ENCODE results near the gene LYPD1.
A peak's percentile ranks its signal among the peaks of the same experiment; 100 is the strongest.

LYPD1 gene

DNA sequence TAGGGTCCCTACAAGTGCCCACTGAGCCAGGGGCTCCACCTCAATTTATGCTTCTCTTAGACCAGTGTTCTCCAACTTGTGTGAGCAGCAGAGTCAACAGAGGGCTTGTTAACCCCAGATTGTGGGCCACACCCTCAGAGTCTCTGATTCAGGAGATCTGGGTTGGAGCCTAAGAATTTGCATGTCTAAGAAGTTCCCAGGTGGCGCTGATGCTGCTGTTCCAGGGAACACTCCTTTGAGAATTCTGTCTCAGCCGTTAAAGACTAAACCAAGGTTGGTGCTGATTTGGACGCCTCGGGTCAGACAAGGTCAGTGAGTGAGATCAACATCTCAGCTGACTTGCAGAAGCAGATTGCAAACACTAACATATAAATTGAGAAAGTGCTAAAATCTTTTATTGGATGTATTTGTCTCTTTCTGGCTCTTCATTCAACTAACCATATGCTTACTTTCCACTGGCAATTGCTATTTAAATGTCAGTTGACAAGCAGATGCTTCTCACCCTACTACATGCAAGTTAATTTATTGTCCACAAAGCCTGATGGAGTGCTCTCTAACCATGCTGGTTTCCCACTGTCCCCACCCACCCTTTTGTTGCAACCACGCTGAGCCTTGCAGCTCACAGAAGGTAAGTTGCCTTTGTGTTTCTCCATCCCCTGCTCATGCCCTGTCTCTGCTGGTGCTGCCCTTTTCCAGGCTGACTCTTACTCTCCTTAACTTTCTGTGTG, 31.5 kb downstream of the LYPD1 start:
- H3K27me3 ChIP-seq = no peaks in the 10 kb centered on the region
- no peak overlapping the region for H3K27ac ChIP-seq
- no peak for TF ChIP-seq Cebpa-rat (IDR thresholded peaks at IDR 0.05)
- H3K4me2 ChIP-seq = no peak overlapping the region
- no peaks in the 10 kb centered on the region for H3K36me3 ChIP-seq
- no peaks in the 10 kb centered on the region for H3K9me3 ChIP-seq
- no peak overlapping the region for H3K9ac ChIP-seq
- peaks cover 12% of the 10 kb centered on the region for H3K4me1 ChIP-seq
- H4K20me1 ChIP-seq = no peaks in the 10 kb centered on the region
- H3K4me3 ChIP-seq = no peak overlapping the region

DNA sequence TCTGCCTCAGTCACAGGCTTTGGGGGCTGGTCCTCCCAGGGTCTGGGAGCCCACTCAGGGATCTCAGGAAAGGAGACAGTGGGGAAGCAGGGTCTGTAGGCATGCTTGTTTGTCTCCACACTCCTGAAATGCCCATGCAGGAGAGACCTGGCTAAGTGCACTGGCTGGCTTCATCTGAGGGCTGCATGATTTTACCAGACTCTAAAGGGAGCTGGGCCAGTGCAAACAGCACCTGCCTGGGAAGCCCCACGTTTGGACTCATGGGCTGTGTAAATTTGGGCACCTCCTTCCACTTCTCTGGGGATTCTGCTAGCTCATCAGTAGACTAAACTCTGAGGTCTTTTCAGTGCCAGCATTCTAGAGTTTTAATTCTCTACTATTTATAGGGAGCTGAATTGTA, 33.7 kb downstream of the LYPD1 start:
- no peaks in the 10 kb centered on the region for H3K27me3 ChIP-seq
- H4K20me1 ChIP-seq = no peaks in the 10 kb centered on the region
- H3K4me2 ChIP-seq = no peak overlapping the region
- no peak overlapping the region for H3K9ac ChIP-seq
- no peak overlapping the region for H3K27ac ChIP-seq
- no peaks in the 10 kb centered on the region for H3K4me1 ChIP-seq
- H3K36me3 ChIP-seq = no peaks in the 10 kb centered on the region
- H3K9me3 ChIP-seq = no peaks in the 10 kb centered on the region
- no peak for TF ChIP-seq Cebpa-rat (IDR thresholded peaks at IDR 0.05)
- no peak overlapping the region for H3K4me3 ChIP-seq

DNA sequence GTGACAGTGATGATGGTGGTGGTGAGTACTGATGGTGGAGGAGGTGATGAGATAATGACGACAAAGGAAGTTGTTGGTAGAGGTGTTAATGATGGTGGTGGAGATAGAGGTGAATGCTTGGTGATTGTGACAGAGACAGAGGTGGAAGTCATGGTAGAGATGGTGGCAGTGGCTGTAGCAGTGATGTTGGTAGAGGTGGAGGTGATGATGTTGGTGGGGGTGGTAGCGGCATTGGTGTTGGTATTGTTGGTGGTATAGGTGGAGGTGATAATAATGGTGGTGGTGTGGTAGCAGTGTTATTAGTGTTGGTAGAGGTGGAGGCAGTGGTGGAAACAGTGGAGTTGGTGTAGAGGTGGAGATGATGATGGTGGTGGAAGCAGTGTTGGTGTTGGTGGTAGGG, 36.4 kb downstream of the LYPD1 start:
- Histone ChIP-seq H3K27ac (no peak overlapping the region), H3K4me2 (no peak overlapping the region), H3K4me3 (no peak overlapping the region), H3K4me1 (no peaks in the 10 kb centered on the region), H3K9ac (no peak overlapping the region), H3K27me3 (no peaks in the 10 kb centered on the region), H3K36me3 (no peaks in the 10 kb centered on the region), H4K20me1 (no peaks in the 10 kb centered on the region), H3K9me3 (no peaks in the 10 kb centered on the region)
- TF ChIP-seq Cebpa-rat (IDR thresholded peaks at IDR 0.05) = no peak

DNA sequence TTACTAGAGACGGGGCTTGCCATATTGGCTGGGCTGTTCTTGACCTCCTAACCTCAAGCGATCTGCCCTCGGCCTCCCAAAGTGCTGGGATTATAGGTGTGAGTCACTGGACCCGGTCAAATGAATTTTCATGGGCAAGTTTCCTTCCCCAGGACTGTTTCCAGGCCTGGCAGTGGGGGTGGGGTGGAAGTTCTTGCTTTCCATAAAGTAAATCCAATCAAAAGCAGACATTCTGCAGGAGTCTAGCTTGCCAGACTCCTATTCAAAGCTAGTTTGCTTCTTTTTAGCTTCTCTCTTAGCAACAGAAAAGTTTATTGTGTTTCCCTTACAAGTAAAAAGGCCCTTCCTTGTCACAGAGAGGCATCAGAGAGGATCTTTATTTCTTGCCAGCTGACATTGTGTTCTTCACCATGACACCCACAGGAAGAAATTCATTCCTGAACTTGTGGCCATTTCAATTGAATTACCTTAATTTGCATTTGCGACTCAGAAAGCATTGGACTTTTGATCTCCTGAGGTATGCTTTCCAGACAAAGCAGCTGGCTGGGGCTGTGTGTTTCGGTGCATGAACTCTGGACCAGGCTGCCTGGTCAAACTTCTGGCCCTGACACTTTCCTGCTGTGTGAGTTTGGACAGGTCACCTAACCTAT, 37.9 kb downstream of the LYPD1 start:
- no peak overlapping the region for H3K27ac ChIP-seq
- TF ChIP-seq Cebpa-rat (IDR thresholded peaks at IDR 0.05) = no peak
- no peaks in the 10 kb centered on the region for H3K4me1 ChIP-seq
- no peak overlapping the region for H3K4me3 ChIP-seq
- H3K27me3 ChIP-seq = no peaks in the 10 kb centered on the region
- H3K9me3 ChIP-seq = no peaks in the 10 kb centered on the region
- no peaks in the 10 kb centered on the region for H4K20me1 ChIP-seq
- no peak overlapping the region for H3K9ac ChIP-seq
- H3K4me2 ChIP-seq = no peak overlapping the region
- H3K36me3 ChIP-seq = no peaks in the 10 kb centered on the region

DNA sequence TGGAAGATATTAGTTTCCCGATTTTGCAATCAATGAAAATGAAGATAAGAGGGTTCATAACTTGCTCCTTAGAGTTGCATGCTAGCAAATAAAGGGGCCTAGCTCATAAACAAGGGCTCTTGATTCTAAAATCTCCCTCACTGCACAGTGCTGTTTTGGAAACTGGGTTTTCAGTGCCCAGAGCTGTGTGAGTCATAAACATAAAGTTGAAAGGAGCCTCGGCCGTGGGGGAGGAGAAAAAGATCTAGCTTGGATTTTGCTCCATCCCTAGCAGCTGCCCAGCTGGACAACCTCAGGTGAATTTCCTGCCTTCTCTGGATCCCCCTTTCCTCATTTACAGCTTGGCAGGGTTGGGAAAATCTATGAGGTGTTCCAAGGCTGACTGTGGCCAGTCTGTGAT, 42.5 kb downstream of the LYPD1 start:
- Histone ChIP-seq H3K27ac (no peak overlapping the region), H3K9me3 (no peaks in the 10 kb centered on the region), H3K4me2 (no peak overlapping the region), H4K20me1 (no peaks in the 10 kb centered on the region), H3K4me1 (no peaks in the 10 kb centered on the region), H3K9ac (no peak overlapping the region), H3K27me3 (no peaks in the 10 kb centered on the region), H3K4me3 (no peak overlapping the region), H3K36me3 (no peaks in the 10 kb centered on the region)
- TF ChIP-seq Cebpa-rat (IDR thresholded peaks at IDR 0.05) = no peak

DNA sequence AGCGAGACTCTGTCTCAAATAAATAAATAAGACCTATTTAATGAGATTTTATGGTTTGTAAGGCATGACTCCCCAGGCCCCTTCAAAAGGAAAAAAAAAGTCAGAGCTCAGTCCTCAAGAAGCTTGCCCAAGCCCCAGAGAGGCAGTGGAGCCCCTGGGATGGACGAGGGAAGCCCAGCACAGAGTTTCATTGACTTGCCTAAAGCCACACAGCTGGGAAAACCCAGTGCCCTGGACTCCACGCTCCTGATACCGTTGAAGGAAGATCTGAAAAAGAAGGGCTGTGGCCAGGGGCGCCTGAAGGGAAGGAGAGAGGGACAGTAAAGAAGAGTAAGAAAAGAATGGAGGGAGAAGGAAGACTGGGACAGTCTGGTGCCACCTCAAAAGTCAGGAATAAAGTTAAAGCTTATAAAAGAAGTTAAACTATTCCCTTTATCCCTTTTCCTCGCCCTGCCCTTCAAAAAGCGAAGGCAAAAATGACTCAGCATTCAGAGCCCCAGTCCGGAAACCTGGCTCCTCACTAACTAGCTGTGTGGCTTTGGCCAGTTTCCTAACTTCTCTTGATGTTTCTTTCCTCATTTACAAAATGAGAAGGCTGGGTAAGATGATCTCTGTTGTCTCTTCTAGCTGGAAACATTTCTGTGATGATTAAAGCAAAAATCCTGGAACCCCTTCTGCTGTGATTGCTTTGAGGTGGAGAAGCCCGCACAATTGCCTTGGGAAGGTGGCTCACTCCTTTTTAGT, 46.7 kb downstream of the LYPD1 start:
- Histone ChIP-seq H4K20me1 (no peaks in the 10 kb centered on the region), H3K36me3 (no peaks in the 10 kb centered on the region), H3K4me2 (no peak overlapping the region), H3K27me3 (no peaks in the 10 kb centered on the region), H3K9ac (no peak overlapping the region), H3K27ac (no peak overlapping the region), H3K4me1 (peaks cover 7% of the 10 kb centered on the region), H3K4me3 (no peak overlapping the region), H3K9me3 (no peaks in the 10 kb centered on the region)
- no peak for TF ChIP-seq Cebpa-rat (IDR thresholded peaks at IDR 0.05)

DNA sequence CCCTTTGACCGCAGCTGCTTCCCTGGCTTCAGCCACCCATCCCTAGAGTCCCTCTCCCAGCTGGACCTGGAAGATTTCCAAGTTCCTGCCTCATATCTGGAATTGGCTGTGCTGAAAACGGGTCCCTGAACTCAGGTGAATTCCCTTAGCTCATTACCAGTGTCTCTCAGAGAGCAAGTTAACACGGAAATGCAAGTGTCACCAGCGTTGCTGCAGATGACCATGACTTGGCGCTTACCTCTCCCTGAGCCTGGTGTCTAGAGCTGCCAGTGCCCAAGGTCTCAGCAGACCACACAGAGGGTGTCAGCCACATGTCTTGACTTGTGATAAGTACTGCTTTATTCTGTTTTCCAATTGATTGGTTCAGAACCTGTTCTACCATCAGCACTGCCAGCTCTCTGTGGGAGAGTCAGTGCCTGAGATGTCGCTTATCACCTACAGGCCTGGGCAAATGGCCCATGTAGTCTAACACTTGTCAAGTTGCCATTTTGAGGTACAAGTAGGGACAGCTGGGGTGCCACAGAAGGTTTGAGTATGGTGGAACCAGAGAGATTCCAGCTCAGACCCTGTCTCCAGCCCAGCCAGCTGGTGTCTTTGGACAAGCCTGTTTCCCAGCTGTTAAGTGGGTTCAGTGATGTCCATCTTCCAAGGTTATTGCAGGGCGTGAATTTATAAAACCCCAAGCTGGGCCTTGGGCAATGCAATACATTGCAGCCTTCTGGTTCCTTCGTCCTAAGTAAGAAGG, 48.7 kb downstream of the LYPD1 start:
- no peaks in the 10 kb centered on the region for H3K36me3 ChIP-seq
- H3K4me2 ChIP-seq = no peak overlapping the region
- H4K20me1 ChIP-seq = no peaks in the 10 kb centered on the region
- no peaks in the 10 kb centered on the region for H3K27me3 ChIP-seq
- H3K9me3 ChIP-seq = no peaks in the 10 kb centered on the region
- no peak for TF ChIP-seq Cebpa-rat (IDR thresholded peaks at IDR 0.05)
- peaks cover 7% of the 10 kb centered on the region for H3K4me1 ChIP-seq
- H3K9ac ChIP-seq = no peak overlapping the region
- H3K27ac ChIP-seq = no peak overlapping the region
- H3K4me3 ChIP-seq = no peak overlapping the region

DNA sequence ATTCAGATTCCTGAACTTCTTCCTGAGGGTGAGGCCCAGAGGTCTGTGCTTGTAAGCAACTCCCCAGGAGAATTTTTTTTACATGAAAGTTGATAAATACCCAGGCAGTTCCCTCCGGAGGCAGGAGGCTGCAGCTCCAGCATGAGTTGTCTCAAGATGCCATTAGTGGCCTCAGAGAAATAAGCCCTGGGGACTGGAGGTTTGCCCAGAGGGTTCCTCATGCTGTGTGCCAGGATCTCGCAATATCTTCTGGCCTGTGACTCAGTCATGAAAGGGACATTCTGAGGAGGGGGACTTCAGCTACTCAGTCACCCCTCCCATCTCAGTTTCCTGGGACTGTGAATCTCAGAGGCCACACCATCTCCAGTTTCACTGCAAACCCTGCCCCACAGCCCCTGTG, 49.9 kb downstream of the LYPD1 start:
- no peaks in the 10 kb centered on the region for H3K36me3 ChIP-seq
- no peak overlapping the region for H3K4me3 ChIP-seq
- no peak for TF ChIP-seq Cebpa-rat (IDR thresholded peaks at IDR 0.05)
- H3K9ac ChIP-seq = no peak overlapping the region
- no peaks in the 10 kb centered on the region for H3K27me3 ChIP-seq
- H3K27ac ChIP-seq = no peak overlapping the region
- H4K20me1 ChIP-seq = no peaks in the 10 kb centered on the region
- H3K4me2 ChIP-seq = 0 out of 2 replicates have a peak overlapping the region, but pooled peaks have one; percentile 3
- H3K4me1 ChIP-seq = peaks cover 7% of the 10 kb centered on the region
- no peaks in the 10 kb centered on the region for H3K9me3 ChIP-seq

DNA sequence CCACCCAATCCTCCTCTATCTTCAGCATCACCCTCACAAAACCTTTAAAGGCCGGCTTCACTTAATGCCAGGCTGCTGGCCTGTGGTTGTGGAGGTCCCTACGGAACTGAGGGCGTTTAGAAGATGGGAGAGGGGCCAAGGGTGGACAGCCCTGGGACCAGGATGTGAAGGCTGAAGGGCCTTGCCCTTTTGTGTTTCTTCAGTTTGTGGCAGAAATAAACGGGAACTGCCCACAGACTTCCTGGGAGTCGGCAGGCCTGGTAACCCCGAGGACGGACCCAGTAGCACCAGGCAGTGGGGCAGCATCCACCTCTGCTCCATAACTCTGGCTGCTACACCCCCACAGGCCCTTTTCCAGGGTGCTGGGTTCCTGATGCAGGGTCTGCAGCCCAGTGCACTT, 51.3 kb downstream of the LYPD1 start:
- Histone ChIP-seq H3K4me2 (no peak overlapping the region), H3K9me3 (no peaks in the 10 kb centered on the region), H4K20me1 (no peaks in the 10 kb centered on the region), H3K36me3 (no peaks in the 10 kb centered on the region), H3K27ac (no peak overlapping the region), H3K4me1 (peaks cover 7% of the 10 kb centered on the region), H3K27me3 (no peaks in the 10 kb centered on the region), H3K4me3 (no peak overlapping the region), H3K9ac (no peak overlapping the region)
- TF ChIP-seq Cebpa-rat (IDR thresholded peaks at IDR 0.05) = no peak

Measured in BLaER1 (cell line).